ENCODE measurements around the gene GSTA4. TPM values are rescaled to one million over a fixed set of nuclear protein-coding genes. Genes with fewer than 3 reads are reported as not detected.

Gene GSTA4
- total and polyA plus RNA-seq, 2 of the 8 experiments (the other 6 are each of a cell fraction or from before 2014, with no cell fraction given): 13.9 to 21.6 TPM

DNA sequence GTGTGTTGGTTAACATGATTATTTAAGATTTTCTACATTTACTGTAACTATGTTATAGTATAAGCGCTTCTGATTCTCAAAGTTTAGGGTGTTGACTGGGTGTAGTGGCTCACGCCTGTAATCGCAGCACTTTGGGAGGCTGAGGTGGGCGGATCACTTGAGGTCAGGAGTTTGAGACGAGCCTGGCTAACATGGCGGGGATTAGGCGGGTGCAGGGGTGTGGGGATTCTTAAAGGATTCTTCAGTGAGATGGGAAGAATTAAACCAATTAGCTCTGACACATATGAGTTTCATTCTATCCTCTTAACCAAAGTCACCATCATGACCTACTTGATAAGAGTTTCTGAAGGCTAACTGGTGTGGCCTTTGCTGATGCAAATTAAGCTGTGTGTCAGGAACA, 39.2 kb downstream of the GSTA4 start (continued):
- no peak for TF ChIP-seq SIN3A (conservative IDR thresholded peaks at IDR 0.05 in 1 of 2, IDR thresholded peaks at IDR 0.05 in 1 of 2; ENCODE audit: low read depth in 1 of 2, low read length in 2 of 2)

Measured in H1 (cell line).